Activated CD4-positive, alpha-beta T cell treated with anti-CD3 and anti-CD28 coated beads, Interleukin-2, amount 50 U/mL, for 24 hours (primary cell): Measurements from ENCODE around the gene RGS14.
"Not testable (repeated sequence)": the region's sequence is repeated elsewhere in the genome, so short reads cannot be mapped to it uniquely, and the experiment has no call there.

Experiments used
- DNase-seq, 2 donors: peaks; one replicate each; pipeline ENCODE4 v3.0.0-alpha.2; 2020; ENCODE audit warnings: low read depth in 1 of 2, low spot score in 1 of 2

Gene RGS14

DNA sequence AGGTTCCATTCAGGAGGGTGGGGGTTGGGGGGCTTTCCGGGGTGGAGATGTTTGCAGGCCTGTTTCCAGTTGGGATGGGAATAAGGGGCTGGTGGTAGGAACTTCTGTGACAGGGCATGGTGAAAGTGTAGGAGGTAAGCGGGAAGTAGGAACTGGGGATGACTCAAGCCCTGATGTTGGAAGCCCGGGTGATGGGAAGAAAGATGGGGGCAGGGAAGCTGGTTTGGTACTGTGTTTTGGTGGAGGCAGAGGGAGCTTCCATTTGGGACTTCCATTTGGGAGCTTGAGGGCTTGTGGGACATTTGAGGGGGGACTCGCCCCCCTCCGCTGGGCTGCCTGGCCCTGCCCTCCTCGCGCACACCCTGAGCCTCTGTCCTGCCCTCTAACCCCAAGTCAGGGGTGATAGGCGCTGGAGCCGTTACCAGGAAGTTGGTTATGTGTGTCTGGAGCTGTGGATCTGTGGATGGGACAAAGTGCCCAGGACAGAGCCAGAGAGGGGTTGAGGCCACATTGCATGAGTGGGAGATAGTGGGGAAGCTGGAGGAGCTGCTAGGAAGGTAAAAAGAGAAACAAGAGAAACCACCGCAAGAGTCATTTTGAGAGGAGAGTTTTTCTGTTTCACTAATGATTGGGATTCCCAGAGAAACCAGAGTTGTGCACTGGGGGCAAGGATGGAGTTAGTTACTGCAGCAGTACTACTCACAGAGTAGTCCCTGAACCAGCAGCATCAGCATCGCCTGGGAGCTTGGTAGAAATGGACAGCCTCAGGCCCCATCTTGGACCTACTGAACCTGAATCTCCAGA, 6.6 kb downstream of the RGS14 start:
- no peak for DNase-seq

DNA sequence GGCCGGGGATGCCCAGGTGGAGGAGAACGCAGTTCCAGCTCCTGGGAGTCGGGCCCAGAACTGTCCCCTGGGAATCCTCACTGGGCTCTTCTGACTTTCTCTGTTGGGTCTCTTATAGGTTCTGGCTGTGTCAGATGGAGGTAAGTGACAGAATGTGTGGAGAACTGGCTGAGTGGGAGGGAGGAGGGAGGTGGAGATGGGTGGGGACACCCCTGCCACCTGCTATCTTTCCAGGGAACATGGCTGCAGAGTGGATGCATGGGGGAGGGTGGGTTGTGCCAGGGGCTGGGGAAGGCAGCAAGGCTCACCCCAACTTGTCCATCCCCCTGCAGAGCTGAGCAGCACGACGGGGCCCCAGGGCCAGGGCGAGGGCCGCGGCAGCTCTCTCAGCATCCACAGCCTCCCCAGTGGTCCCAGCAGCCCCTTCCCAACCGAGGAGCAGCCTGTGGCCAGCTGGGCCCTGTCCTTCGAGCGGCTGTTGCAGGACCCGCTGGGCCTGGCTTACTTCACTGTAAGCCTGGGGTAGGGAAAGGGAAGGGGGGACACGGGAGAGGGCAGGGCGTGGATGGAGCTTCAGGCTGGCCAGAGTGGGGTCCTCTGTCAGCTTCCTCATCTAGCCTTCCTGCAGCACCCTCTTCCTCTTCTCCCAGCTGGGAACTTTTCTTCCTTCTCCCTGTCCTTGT, 8.3 kb downstream of the RGS14 start:
- no peak for DNase-seq

DNA sequence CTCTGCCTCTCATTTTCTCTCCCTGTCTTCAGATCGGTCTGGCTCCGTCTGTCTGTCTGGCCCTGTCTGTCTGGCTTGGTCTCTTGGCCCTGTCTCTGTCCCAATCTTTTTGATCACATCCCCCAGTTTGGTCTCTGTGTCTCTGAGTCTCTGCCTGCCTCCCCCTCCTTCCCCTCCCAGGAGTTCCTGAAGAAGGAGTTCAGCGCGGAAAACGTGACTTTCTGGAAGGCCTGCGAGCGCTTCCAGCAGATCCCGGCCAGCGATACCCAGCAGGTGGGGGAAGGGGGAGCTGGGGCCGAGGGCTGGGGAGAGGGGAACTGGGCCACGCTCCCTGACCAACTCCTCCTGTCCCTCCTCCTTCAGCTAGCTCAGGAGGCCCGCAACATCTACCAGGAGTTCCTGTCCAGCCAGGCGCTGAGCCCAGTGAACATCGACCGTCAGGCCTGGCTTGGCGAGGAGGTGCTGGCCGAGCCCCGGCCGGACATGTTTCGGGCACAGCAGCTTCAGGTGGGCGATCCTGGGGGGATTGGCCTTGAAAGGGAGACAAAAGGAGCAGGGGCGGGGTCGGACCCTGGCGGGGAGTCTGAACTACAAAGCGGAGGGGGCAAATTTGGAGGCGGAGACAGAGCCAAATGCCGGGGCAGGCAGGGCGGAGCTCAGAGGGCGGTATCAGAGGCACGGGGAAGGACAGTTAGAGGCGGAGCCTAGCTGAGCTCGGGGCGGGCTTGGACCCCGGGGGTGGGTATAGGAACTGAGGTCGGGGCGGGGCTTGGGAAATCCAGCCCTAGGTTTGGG, 9.0 kb downstream of the RGS14 start:
- no peak for DNase-seq

DNA sequence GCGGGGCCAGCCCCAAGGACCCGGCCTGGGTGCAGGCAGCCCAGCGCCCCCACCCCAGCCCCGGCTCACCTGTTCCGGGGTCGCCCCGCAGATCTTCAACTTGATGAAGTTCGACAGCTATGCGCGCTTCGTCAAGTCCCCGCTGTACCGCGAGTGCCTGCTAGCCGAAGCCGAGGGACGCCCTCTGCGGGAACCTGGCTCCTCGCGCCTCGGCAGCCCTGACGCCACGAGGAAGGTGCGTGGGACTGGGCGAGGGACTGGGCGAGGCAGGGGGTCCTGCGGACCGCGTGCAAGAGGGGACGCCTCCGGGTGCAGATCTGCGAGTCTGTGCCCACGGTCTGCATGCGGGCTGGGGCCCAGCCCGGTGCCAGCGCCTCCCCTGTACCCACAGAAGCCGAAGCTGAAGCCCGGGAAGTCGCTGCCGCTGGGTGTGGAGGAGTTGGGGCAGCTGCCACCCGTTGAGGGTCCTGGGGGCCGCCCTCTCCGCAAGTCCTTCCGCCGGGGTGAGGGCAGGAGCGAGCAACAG, 9.7 kb downstream of the RGS14 start:
- no peak for DNase-seq

DNA sequence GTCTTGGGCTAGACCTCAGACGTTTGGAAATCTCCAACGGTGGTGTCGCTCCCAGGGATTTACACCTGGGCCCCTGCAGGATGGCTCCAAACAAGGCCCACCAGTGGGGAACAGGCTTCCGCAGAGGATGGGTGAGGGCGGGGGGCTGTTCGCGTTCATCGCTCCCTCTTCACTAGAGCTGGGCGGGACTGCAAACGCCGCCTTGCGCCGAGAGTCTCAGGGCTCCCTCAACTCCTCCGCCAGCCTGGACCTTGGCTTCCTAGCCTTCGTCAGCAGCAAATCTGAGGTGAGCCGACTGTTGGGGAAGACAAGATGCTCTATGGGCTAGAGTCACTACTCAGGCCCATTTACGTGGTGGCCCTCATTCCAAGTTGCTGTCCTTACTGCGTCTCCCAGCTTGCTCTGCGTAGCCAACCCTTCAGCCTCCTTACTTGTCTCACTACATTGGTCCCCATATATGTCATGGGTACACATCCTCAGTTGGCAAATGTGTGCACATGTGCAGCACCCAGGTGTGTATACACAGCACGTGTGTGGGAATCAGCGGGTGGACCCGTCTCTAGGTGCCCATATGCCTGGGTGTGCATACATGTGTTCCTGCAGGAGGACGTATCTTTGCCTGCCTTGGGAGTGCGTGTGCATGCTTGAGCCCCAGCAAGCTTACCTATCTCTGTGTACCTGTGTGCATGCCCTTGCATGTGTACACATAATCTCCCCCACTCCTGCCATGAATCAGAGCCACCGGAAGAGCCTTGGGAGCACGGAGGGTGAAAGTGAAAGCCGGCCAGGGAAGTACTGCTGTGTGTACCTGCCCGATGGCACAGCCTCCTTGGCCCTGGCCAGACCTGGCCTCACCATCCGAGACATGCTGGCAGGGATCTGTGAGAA, 10.5 kb downstream of the RGS14 start:
- no peak for DNase-seq

DNA sequence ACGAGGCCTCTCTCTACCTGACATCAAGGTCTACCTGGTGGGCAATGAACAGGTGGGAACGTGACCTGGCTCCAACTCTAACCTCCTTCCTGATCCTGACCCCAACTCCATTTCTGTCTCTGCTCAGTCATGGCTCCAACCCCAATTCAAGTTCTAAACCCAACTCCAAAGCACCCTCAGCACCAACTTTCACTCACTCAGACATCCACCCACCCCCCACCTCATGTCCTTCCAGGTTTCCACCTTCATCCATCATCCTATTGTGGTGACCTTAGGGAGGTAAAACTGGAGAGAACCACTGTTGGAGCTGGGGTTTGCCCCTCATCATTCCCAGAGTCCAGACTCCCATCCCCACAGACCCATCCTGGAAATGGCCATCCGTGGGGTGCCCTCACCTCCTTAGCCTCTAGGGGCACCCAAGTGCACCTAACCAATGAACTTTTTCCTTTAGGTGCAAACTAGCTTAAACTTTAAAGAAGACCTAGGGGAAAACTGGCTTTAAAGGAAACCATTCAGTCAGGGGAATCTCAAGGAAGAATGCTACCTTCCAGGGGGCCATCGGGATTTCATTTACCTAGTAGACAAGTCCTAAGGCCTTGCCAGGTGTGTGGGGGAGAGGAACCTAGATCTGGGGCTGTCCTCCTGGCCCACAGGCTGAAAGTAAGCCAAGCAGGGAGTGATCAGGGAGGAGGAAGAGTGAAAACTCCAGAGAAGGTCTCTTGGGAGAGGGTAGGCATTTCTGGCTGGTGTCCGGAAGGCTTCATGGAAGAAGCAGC, 11.3 kb downstream of the RGS14 start:
- DNase-seq: no peak

DNA sequence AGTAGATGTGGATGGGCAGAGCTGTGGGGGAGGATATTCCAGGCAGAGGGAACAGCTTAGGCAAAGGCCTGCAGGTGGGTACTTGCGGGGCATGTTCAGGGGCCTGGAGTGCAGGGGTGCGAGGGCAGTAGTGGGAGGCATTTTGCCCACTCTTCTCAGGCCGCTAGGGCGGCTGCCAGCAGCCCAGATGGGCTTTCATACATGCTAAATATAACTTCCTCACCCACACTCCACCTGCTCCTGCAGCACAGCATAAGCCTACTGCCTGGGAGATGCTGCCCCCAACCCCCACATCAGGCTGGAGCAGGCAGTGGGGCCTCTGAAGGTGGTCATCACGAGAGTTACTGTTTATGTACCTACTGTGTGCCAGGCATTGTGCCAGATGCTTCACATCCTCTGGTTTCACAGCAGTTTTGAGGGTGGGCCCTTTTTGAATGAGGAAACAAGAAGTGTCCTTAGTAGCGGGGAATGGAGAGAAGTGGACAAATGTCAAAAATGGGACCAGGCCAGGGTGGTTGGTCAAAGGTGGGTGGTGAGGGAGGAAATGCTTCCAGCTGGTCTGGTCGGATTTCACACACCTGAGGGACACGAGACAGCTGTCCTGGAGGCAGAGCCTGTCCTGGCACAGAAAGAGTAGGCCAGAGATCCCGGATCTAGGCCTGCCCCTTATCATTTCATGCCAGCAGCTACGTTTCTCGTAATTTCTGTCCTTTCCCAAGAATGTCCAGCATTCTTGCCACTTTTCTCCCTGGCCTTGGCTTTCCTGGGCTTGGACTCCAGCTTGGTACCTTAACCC, 12.1 kb downstream of the RGS14 start:
- DNase-seq: no peak

DNA sequence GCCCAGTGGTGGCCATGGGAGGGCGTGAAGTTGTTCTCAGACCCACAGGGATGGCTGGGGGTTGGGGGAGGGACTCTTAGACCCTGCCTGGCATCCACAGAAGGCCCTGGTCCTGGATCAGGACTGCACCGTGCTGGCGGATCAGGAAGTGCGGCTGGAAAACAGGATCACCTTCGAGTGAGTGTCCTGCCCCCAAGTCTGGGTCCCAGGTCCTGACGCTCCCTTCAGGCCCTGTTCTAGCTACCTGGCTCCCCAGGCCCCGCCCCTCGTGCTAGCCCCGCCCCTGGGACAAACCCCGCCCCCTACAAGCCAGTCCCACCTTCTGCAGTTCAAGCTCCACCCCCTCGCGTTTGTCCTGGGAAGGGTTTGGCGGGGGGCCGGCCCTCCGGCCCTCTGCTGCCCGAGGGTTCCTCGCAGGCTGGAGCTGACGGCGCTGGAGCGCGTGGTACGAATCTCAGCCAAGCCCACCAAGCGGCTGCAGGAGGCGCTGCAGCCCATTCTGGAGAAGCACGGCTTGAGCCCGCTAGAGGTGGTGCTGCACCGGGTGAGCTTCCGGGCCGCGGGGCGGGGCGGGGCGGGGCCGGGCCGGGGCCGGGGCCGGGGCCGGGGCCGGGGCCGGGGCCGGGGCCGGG, 12.9 kb downstream of the RGS14 start:
- DNase-seq: no peak

DNA sequence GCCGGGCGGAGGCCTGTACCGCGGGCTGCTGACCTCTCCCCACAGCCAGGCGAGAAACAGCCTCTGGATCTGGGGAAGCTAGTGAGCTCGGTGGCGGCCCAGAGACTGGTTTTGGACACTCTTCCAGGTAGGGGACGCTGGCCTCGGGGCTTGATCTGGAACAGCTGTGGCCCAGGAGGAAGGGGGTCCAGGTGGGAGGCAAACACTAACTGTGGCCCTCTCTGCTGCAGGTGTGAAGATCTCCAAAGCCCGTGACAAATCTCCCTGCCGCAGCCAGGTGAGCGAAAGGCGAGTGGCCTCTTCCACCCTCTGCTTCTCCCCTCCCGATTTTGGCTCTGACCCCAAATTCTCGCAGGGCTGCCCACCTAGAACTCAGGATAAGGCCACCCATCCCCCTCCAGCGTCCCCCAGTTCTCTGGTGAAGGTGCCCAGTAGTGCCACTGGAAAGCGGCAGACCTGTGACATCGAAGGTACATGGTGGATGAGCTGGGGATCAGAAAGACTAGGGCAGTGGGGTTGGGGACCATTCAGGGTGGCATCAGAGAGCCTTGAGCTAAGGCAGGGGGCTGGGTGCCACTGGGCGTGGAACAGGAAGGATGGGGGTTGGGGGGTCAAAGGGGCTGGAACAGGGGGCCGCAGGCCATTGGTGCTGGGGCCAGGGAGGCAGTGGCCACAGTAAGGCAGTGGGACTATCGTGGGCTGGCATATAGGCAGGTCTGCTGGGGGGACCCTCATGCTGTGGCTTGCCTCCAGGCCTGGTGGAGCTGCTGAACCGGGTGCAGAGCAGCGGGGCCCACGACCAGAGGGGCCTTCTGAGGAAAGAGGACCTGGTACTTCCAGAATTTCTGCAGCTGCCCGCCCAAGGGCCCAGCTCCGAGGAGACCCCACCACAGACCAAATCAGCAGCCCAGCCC, 13.7 kb downstream of the RGS14 start:
- no peak for DNase-seq

DNA sequence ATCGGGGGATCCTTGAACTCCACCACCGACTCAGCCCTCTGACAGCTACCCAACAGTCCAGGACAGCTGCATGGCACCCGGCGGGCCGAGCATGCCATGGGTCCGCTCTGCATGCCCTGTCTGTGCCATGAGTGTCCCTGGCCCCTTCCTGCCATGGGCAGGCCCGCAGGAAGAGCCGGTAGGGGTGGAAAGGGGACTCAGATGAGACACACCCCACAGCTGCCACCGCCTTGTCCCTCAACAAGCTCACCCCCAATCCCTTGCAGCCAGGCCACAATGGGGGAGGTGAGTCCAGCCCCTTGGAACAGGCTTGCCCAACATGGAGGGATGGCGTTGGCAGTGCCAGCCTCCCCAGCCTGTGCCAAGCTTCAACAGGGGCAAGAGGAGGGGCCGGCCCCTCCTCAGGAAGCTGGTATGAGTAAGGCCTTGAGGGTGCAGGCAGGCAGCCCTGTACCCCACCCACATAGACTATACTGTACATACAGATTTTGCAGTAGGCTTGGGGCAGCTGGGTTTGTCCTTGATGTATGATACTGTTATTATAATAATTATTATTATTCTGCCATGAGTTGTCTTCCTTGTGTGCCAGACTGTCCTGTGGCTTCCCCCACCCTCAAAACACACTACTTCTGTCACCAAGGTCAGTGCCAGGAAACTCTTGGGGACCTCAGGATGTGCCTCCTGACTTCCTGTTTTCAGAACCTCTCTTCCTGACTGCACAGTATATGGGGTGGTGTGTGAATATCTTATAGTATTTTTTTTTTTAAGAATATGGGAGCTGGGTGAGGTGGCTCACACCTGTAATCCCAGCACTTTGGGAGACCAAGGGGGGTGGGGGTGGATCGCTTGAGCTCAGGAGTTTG, 14.5 kb downstream of the RGS14 start:
- no peak for DNase-seq

DNA sequence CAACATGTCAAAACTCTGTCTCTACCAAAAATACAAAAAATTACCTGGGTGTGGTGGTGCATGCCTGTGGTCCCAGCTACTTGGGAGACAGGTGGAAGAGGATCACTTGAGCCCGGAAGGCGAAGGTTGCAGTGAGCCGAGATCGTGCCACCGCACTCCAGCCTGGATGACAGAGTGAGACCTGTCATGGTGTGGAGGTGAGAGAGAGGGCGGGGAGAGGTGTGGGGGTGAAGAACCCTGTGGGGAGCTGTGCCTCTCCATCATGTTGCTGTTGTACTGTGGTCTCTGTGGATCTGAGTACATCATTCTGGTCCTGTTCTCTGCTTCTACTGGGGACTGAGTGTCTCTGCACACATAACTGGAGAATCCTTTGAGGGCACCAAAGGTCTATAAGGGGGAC, 15.2 kb downstream of the RGS14 start:
- no peak for DNase-seq

DNA sequence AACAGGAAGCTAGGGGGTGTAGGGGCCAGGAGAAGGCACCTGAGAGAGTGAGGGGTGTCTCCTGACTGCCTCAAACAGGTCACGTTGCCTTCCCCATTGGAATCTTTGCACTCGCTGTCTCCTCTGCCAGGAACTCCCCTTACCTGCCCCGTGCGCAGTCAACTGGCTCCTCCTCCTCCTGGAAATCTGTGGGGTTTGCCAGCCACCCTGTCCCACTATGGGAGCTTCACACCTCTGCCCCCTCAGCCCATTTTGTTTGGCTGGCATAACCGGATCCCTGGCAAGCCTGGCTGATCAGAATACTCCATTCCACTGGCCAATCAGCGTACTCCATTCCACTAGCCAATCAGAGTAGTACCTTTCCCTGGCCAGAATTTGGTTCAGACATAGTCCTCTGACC, 16.1 kb downstream of the RGS14 start:
- no peak for DNase-seq

DNA sequence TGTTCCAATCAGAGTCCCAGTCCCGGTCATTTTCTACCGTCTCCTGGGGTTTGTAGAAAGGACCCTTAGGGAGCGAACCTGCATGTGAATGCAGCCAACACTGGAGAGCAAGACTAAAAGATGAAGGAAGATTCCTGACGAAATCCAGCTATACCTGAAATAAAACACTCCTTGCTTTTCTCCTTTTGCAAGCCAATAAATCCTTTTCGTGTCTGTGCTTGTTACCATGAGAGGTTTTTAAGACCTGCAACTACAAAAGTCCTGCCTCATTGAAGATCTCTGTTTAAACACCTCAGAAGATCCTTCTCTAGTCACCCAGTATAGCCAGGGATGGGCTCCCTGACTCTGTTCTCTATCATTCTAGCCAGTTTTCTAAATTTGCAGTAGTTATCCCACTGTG, 16.5 kb downstream of the RGS14 start:
- no peak for DNase-seq

DNA sequence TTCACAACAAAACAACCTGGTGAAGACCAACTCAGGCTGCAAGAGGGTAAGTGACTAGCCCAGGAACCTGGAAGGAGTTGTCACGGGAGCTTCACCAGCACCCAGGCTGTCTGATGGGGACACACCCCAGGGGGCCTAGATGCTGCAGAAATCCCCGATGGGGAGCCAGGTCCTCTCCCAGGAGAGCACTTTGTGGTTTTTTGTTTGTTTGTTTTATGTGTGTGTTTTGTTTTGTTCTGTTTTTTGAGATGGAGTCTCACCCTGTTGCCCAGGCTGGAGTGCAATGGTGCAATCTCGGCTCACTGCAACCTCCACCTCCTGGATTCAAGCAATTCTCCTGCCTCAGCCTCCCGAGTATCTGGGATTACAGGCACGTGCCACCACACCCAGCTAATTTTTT, 17.8 kb downstream of the RGS14 start:
- not testable (repeated sequence) for DNase-seq

DNA sequence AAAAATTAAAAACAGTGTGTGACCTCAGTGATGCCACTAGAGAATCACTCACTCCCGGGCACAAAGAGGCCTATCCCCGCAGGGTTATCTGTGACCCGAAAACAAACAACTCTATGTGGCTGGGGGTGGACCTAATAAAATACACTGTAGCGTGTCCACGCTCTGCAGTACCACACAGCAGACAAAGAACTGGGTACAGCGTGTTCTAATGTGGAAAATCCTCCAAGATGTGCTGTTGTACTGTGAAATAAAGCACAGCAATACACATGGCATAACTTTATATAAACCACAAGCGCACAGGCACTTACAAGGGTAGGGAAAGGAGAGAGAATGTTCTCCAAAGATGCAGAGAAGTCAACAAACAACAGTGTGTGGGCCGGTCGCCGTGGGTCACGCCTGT, 18.4 kb downstream of the RGS14 start:
- DNase-seq: no peak

DNA sequence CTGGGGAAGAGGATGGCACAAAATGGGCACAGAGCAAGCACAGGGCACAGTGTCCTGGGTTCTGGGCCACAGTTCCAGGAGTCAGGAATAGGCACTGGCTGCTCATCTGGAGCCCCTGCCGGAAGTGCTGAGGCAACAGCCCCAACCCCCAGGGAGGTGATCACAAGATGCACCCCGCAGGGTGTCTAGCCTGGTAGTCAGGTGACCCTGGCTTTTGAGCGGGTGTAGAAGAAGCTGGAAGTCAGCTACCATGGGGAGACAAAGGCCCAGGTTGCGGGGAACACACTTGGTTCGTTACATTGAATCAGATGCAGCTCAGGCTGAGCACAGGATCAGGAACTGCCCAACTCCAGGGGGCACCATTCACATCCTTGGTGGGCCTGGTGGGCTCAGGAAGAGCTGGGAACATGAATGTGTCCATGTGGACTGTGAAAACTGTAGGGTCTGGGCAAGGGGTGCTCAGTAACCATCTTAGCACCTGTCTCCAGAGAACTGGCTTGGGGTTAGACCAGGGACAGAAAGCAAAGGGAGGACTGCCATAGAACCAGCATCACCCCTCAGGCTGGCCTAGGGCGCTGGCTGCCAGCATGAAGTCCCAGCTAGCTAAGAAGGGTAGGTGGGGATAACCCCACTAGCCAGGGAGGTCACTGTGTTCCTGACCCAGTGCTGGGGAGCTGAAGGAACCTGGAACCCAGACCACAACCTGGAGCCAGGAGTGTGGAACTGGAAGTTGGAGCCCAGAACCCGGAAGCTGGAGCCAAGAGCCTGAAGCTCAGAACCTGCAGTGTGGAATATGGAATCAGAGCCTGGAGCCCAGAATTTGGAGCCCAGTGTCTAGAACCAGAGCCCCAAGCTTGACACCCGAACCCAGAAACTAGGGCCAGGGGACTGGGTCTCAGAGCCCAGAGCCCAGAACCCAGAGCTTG, 20.4 kb downstream of the RGS14 start:
- no peak for DNase-seq
